K562 (cell line): ENCODE results near the gene FLII. TPM values are rescaled to one million over a fixed set of nuclear protein-coding genes. Genes with fewer than 3 reads are reported as not detected.

Source experiments
- ATAC-seq: fragments of 200-7000 bp; cut with Tn5 transposase; 3 replicates; pipeline ENCODE4 v1.9.1; 2020; ENCODE audit warnings: moderate library complexity
- BruUV-seq: library from RNA; stranded (reverse); fragments of 400-500 nt; replicated peaks from 2 replicates; lab custom pipeline; 2021; lab: Mats Ljungman, UMichigan
- CTCF ChIA-PET: fragments of 300-600 bp; formaldehyde crosslinking; extraction: SDS; loops from one replicate; lab custom pipeline; 2021; ENCODE audit warnings: low intra/inter-chr PET ratio; lab: Yijun Ruan, JAX
- POLR2A ChIA-PET: fragments of 300-600, 350-650 bp; sonication (Branson Sonifier 250); formaldehyde crosslinking; extraction: SDS; loops from one replicate; lab custom pipeline; 2021; ENCODE audit warnings: antibody characterized with exemption, inconsistent platforms; lab: Yijun Ruan, JAX
- DNase-seq, 4 experiments: peaks; one replicate each; pipeline versions ENCODE4 v3.0.0 to v3.0.0-alpha.2; 2011 to 2018; ENCODE audit warnings: low spot score in 3 of 4, mixed read lengths in 3 of 4; ENCODE audit errors: extremely low read depth in 1 of 4
- FAIRE-seq: peaks from 2 replicates; lab custom pipeline; 2011; peaks lifted over from hg19 to GRCh38; lab: Jason Lieb, UNC
- H2AFZ ChIP-seq: 2 replicates; pipeline ENCODE4 v1.6.0; 2011; ENCODE audit warnings: low read depth, low read length, control low read depth, inconsistent platforms
- H3K27ac ChIP-seq: fragments of 200-600 bp; 3 replicates; pipeline ENCODE4 v1.8.0; 2011; ENCODE audit warnings: low read depth, mild to moderate bottlenecking, control low read depth, inconsistent platforms, low read length, moderate library complexity, mixed read lengths; ENCODE audit errors: extremely low read depth
- H3K27me3 ChIP-seq, 2 experiments: fragments of 300-600 bp in 1 of 2; 2 replicates in 1 of 2; 3 replicates in 1 of 2; pipeline versions ENCODE4 v1.6.0 to v1.8.0; 2011; ENCODE audit warnings: inconsistent platforms in 2 of 2, low read length in 2 of 2, mild to moderate bottlenecking in 1 of 2, mixed read lengths in 1 of 2, moderate library complexity in 1 of 2; ENCODE audit not compliant: control insufficient read depth in 2 of 2, insufficient read depth in 2 of 2
- H3K36me3 ChIP-seq: fragments of 300-600 bp; 3 replicates; pipeline ENCODE4 v1.8.0; 2011; ENCODE audit warnings: mild to moderate bottlenecking, low read length, inconsistent platforms; ENCODE audit not compliant: control insufficient read depth, insufficient read depth
- H3K4me1 ChIP-seq, 2 experiments: fragments of 200-600 bp in 1 of 2; replicated peaks in 1 of 2; 2 replicates in 1 of 2; 3 replicates in 1 of 2; pipeline versions ENCODE4 v1.5.1 to v1.8.0; 2011; ENCODE audit warnings: inconsistent platforms in 2 of 2, low read length in 2 of 2, mild to moderate bottlenecking in 1 of 2, mixed read lengths in 1 of 2, moderate library complexity in 1 of 2; ENCODE audit not compliant: control insufficient read depth in 2 of 2, insufficient read depth in 2 of 2
- H3K4me2 ChIP-seq: 2 replicates; pipeline ENCODE4 v1.6.1; 2011; ENCODE audit warnings: low read length, control low read depth, inconsistent platforms, mixed read lengths; ENCODE audit not compliant: insufficient read depth
- H3K4me3 ChIP-seq: fragments of 200-600 bp; sonication (generic), shearing (Covaris generic); 2 replicates; pipeline ENCODE4 v1.5.1; 2016; ENCODE audit warnings: control low read depth, inconsistent platforms
- H3K79me2 ChIP-seq: fragments of 200-600 bp; 3 replicates; pipeline ENCODE4 v1.8.0; 2011; ENCODE audit warnings: low read length, inconsistent platforms; ENCODE audit not compliant: control insufficient read depth, insufficient read depth
- H3K9ac ChIP-seq, 2 experiments: 2 replicates each; pipeline versions ENCODE4 v1.6.0 to v1.6.1; 2011; ENCODE audit warnings: low read depth in 2 of 2, low read length in 2 of 2, control low read depth in 1 of 2, inconsistent platforms in 1 of 2, mild to moderate bottlenecking in 1 of 2, mixed read lengths in 1 of 2; ENCODE audit not compliant: insufficient read depth in 1 of 2
- H3K9me1 ChIP-seq: one replicate; pipeline ENCODE4 v1.6.0; 2011; ENCODE audit warnings: inconsistent platforms, mild to moderate bottlenecking, low read length, moderate library complexity; ENCODE audit not compliant: control insufficient read depth, insufficient read depth
- H3K9me3 ChIP-seq: replicated peaks from 2 replicates; pipeline ENCODE4 v1.5.1; 2011; ENCODE audit warnings: low read depth, low read length, inconsistent platforms; ENCODE audit not compliant: control insufficient read depth, insufficient read depth
- H4K20me1 ChIP-seq: replicated peaks from 2 replicates; pipeline ENCODE4 v1.6.1; 2011; ENCODE audit warnings: low read length, inconsistent platforms, mixed read lengths; ENCODE audit not compliant: control insufficient read depth, insufficient read depth
- ARID3A ChIP-seq: IDR thresholded peaks from 2 replicates; pipeline ENCODE4 v1.6.1; 2012; ENCODE audit warnings: low read depth, low read length, improper control_type of control experiment, borderline replicate concordance
- CBX5 ChIP-seq: IDR thresholded peaks from 2 replicates; pipeline ENCODE4 v1.6.1; 2014; ENCODE audit warnings: low read depth, borderline replicate concordance
- E2F4 ChIP-seq: sonication (generic); formaldehyde crosslinking; IDR thresholded peaks from 2 replicates; pipeline ENCODE4 v1.8.0; 2022; ENCODE audit warnings: mild to moderate bottlenecking, low read depth, missing genetic modification reagents
- IRF9 ChIP-seq: fragments of 450-650 bp; IDR thresholded peaks from 2 replicates; pipeline ENCODE4 v1.6.1; 2016; ENCODE audit warnings: missing biosample characterization, missing genetic modification characterization
- KLF1 ChIP-seq: fragments of 450-650 bp; IDR thresholded peaks from 2 replicates; pipeline ENCODE4 v1.6.1; 2016; ENCODE audit warnings: missing genetic modification characterization, missing compliant biosample characterization
- MBD1 ChIP-seq: fragments of 250-450 bp; sonication (Bioruptor Pico); IDR thresholded peaks from 2 replicates; pipeline ENCODE4 v1.8.0; 2022; ENCODE audit warnings: inconsistent platforms
- NONO ChIP-seq, 2 experiments: fragments of 200-400 bp in 1 of 2; fragments of 450-650 bp in 1 of 2; formaldehyde crosslinking in 1 of 2; IDR thresholded peaks; 2 replicates each; pipeline ENCODE4 v1.6.1; 2017; ENCODE audit warnings: low read depth in 2 of 2, mild to moderate bottlenecking in 2 of 2, moderate library complexity in 2 of 2, low read length in 1 of 2
- RAD51 ChIP-seq: fragments of 450-650 bp; IDR thresholded peaks from 2 replicates; pipeline ENCODE4 v1.7.1; 2016; ENCODE audit warnings: low read depth, mild to moderate bottlenecking, borderline replicate concordance
- SRSF7 ChIP-seq: fragments of 200-400 bp; formaldehyde crosslinking; optimal IDR thresholded peaks from 2 replicates; pipeline ENCODE3; 2017; ENCODE audit warnings: mild to moderate bottlenecking, low read depth, low read length
- STAT5B ChIP-seq: fragments of 250-450 bp; sonication (Bioruptor Pico); IDR thresholded peaks from 2 replicates; pipeline ENCODE4 v1.8.0; 2021; ENCODE audit warnings: mild to moderate bottlenecking, inconsistent platforms
- THRAP3 ChIP-seq: fragments of 450-650 bp; IDR thresholded peaks from 2 replicates; pipeline ENCODE4 v1.6.1; 2016; ENCODE audit warnings: mild to moderate bottlenecking, inconsistent platforms, borderline replicate concordance
- UBTF ChIP-seq, 2 experiments: IDR thresholded peaks; 2 replicates each; pipeline ENCODE4 v1.6.1; 2012; ENCODE audit warnings: improper control_type of control experiment in 2 of 2, low read depth in 2 of 2, low read length in 2 of 2, borderline replicate concordance in 1 of 2
- ZNF551 ChIP-seq: fragments of 250-450 bp; sonication (Bioruptor Pico); IDR thresholded peaks from 2 replicates; pipeline ENCODE4 v1.5.0; 2021; ENCODE audit warnings: mild to moderate bottlenecking, moderate library complexity
- WGBS: fragments of 100-300 bp; shearing (Covaris generic); methylation state at CpG from one replicate; pipeline ENCODE4 v1.1.6; 2016; ENCODE audit warnings: low coverage, mixed read lengths; ENCODE audit not compliant: insufficient coverage; ENCODE audit errors: missing lambda C conversion rate; 5-methylcytosine and 5-hydroxymethylcytosine counted together
- in situ Hi-C: fragments of 300-500 bp; cut with MboI; formaldehyde crosslinking; loops from 4 replicates; pipeline ENCODE4 v1.15.0; 2018; ENCODE audit warnings: inconsistent platforms, mixed read lengths
- intact Hi-C: fragments of 100-400 bp; cut with micrococcal nuclease; formaldehyde crosslinking; loops from 2 replicates; pipeline ENCODE4 v1.14.2; 2022
- polyA plus RNA-seq, 8 experiments: library from polyadenylated mRNA; depleted of rRNA in 4 of 8; stranded (reverse) in 5 of 8; unstranded in 3 of 8; fragments of >200 nt; fragmentation: Nextera tagmentation in 2 of 8; fragmentation: Illumina TruSeq in 1 of 8; extraction: Ambion mirVana in 2 of 8; extraction: Trizol in 1 of 8; gene quantifications; 2 replicates each; pipeline versions ENCODE4 v1.2.1 to v1.2.3, GENCODE V29; 2011 to 2014; ENCODE audit warnings: inconsistent platforms in 1 of 8, missing spikeins in 1 of 8
- total RNA-seq, 7 experiments: library from RNA; depleted of rRNA in 6 of 7; stranded (reverse); fragments of >200 nt in 6 of 7; fragmentation: Illumina TruSeq in 2 of 7; extraction: Trizol in 2 of 7; gene quantifications; 2 replicates each; pipeline versions ENCODE4 v1.2.1 to v1.2.3, GENCODE V29; 2011 to 2021; ENCODE audit warnings: low replicate concordance in 1 of 7

FLII gene
- total and polyA plus RNA-seq, 9 of the 15 experiments (the other 6 are each of a cell fraction or from before 2014, with no cell fraction given), result 11.7 to 126 (median 82.5) TPM

- Histone ChIP-seq H3K9me3 (no peaks in the 10 kb centered on the region), H3K9me1 (no peaks in the 10 kb centered on the region), H3K9ac (no peak overlapping the region), H3K36me3 (peaks cover 85% of the 10 kb centered on the region), H3K4me2 (no peak overlapping the region), H2AFZ (no peak overlapping the region), H3K79me2 (no peaks in the 10 kb centered on the region), H3K27me3 (no peaks in the 10 kb centered on the region), H3K4me3 (no peak overlapping the region), H3K27ac (no peak overlapping the region), H4K20me1 (no peaks in the 10 kb centered on the region; the same call in 1 of the 2 replicates), H3K4me1 (no peaks in the 10 kb centered on the region)
- FAIRE-seq (no peak), DNase-seq (peak in 1 of 4 experiments; percentile 24), ATAC-seq (no peak)
- BruUV-seq, result no TSS peak
- intact Hi-C loops, result no loop called here
- in situ Hi-C loops, result no loop called here
- POLR2A ChIA-PET, result interaction anchor here (1.4 to 1.6 kb wide), 2 partner anchors 10 to 12 kb away, joined by 5 to 6 read pairs; no protein-coding TSS in a partner anchor
- CTCF ChIA-PET, result no interaction called here
- 73% methylated on average over 5 of the region's 5 CpGs for WGBS
- TF ChIP-seq UBTF (IDR thresholded peaks at IDR 0.05; ENCODE audit: borderline replicate concordance in 1 of 2, low read depth in 2 of 2, low read length in 2 of 2) (no peak), ZNF551 (CRISPR knock-in tag) (no peak), SRSF7 (no peak), ARID3A (no peak), CBX5 (no peak), RAD51 (no peak), STAT5B (CRISPR knock-in tag) (no peak), IRF9 (no peak), MBD1 (no peak), E2F4 (no peak), THRAP3 (no peak), NONO (IDR thresholded peaks at IDR 0.05; ENCODE audit: low read depth in 2 of 2, low read length in 1 of 2) (no peak), KLF1 (tag) (no peak)
Measured at GRCh38 chr17:18280766-18281371, 22.3 kb upstream of the FLII start.
